Heart right ventricle (tissue), 16 donors: Measurements from ENCODE around the gene RPGRIP1L. TPM values are rescaled to one million over a fixed set of nuclear protein-coding genes. Genes with fewer than 3 reads are reported as not detected.

ENCODE experiments used
- ATAC-seq, 8 donors: fragments of 200-7000 bp; cut with Tn5 transposase; one replicate each; pipeline ENCODE4 v1.9.1; 2020; ENCODE audit warnings: mild to moderate bottlenecking in 8 of 8, moderate library complexity in 8 of 8, moderate number of reproducible peaks in 1 of 8
- DNase-seq, 2 donors: peaks; one replicate each; pipeline ENCODE4 v3.0.0-alpha.2; 2020
- H3K27ac ChIP-seq, 10 donors: fragments of 200-600 bp; sonication (generic) in 2 of 10; one replicate each; pipeline versions ENCODE4 v1.5.0 to v1.8.0; 2020 to 2022; ENCODE audit warnings: mild to moderate bottlenecking in 3 of 10
- H3K27me3 ChIP-seq, 7 donors: fragments of 200-600 bp; one replicate each; pipeline ENCODE4 v1.8.0; 2021 to 2022; ENCODE audit warnings: mild to moderate bottlenecking in 2 of 7
- H3K36me3 ChIP-seq, 9 donors: fragments of 200-600 bp; sonication (generic) in 1 of 9; one replicate each; pipeline versions ENCODE4 v1.5.0 to v1.8.0; 2020 to 2022; ENCODE audit warnings: mild to moderate bottlenecking in 2 of 9
- H3K4me1 ChIP-seq, 9 donors: fragments of 200-600 bp; sonication (generic) in 1 of 9; one replicate each; pipeline versions ENCODE4 v1.5.0 to v1.8.0; 2020 to 2022; ENCODE audit warnings: mild to moderate bottlenecking in 4 of 9
- H3K4me3 ChIP-seq, 10 donors: fragments of 200-600 bp; sonication (generic) in 2 of 10; one replicate each; pipeline versions ENCODE4 v1.5.0 to v1.8.0; 2020 to 2022; ENCODE audit warnings: mild to moderate bottlenecking in 7 of 10, moderate library complexity in 2 of 10
- H3K9me3 ChIP-seq, 11 donors: fragments of 200-600 bp in 10 of 11; sonication (generic) in 2 of 11; one replicate each; pipeline versions ENCODE4 v1.5.0 to v1.8.0; 2013 to 2022; ENCODE audit warnings: mild to moderate bottlenecking in 2 of 11, control low read depth in 1 of 11, moderate library complexity in 1 of 11
- CTCF ChIP-seq, 9 donors: fragments of 200-600 bp; sonication (generic) in 2 of 9; IDR thresholded peaks; one replicate each; pipeline versions ENCODE4 v1.5.0 to v1.8.0; 2021 to 2022; ENCODE audit warnings: antibody characterized with exemption in 9 of 9, mild to moderate bottlenecking in 5 of 9, moderate library complexity in 1 of 9
- WGBS, 2 donors: extraction: QIAGEN DNeasy Blood & Tissue Kit; methylation state at CpG; one replicate each; pipeline ENCODE4 v1.1.7; 2013; ENCODE audit warnings: inconsistent platforms in 1 of 2; 5-methylcytosine and 5-hydroxymethylcytosine counted together
- intact Hi-C, 10 donors: fragments of 100-400 bp; cut with DNase I; formaldehyde crosslinking; loops; one replicate each; pipeline versions ENCODE4 v1.11.1 to v1.14.2; 2022
- polyA plus RNA-seq, 2 donors: library from polyadenylated mRNA; stranded (reverse); fragments of 200-250 nt; gene quantifications; one replicate each; pipeline ENCODE4 v1.2.3, GENCODE V29; 2013
- total RNA-seq, 10 donors: library from RNA; stranded (reverse); fragmentation: NEBNext Ultra II Directional in 3 of 10; extraction: Animal tissue kit (Norgen Biotek cat#: 25700) in 3 of 10; gene quantifications; one replicate each; pipeline versions ENCODE4 v1.2.1 to v1.2.4, GENCODE V29; 2021 to 2023
- donor health status: Arrhythmogenic right ventricular cardiomyopathy.
- donor health status: ischemic (EF 13 %, LVEDD 7.1; RV severe dilation, severe dysfunction).
- donor health status: healthy with polysubstance abuse.
- donor health status: DM: no; HTN: yes; CAD: no.
- donor health status: DM: no; HTN: no; CAD: no.
- donor health status: ischemic (EF 25% LVEDD 6.9; RV normal size, moderate dysfunction).
- donor health status: ischemic (EF 25% LVEDD 5.7; RV mildly dilated, moderate dysfunction).
- donor health status: healthy.
- donor health status: DM: yes; HTN: yes; CAD: no.
- donor health status: Ischemic cardiomyopathy.
- donor health status: ischemic (EF 35%, LVEDD 5.7; RV mildly dilated, moderate dysfunction).
- donor health status: nonischemic (EF 11% LVEDD 7.7; RV severe dilation, severe dysfunction).
- donor health status: DM: yes; HTN: yes; CAD: no.
- donor health status: PGD.
- donor health status: ischemic (EF 29% LVEDD 5.4; RV normal size, mild dysfunction).
- donor health status: nonischemic (EF 23%, LVEDD 6.1; RV moderate dilation, normal function).

The RPGRIP1L gene
- total and polyA plus RNA-seq, 12 donors = 0.96 to 3.7 (median 2.4) TPM

- intact Hi-C loops = no loop called here
Observed at GRCh38 chr16:53632526-53632925, 71.1 kb downstream of the RPGRIP1L start.

GRCh38 chr16:53631236-53632025 lies 72.2 kb downstream of the RPGRIP1L start:
- intact Hi-C loops = no loop called here
- no peak for TF ChIP-seq CTCF (IDR thresholded peaks at IDR 0.05)
- Histone ChIP-seq H3K27ac (no peak overlapping the region), H3K4me1 (no peaks in the 10 kb centered on the region), H3K27me3 (no peaks in the 10 kb centered on the region), H3K9me3 (no peaks in the 10 kb centered on the region), H3K4me3 (no peak overlapping the region), H3K36me3 (peaks cover 0 to 13% (median 0%) of the 10 kb centered on the region in 9 donors)
- ATAC-seq (no peak), DNase-seq (no peak)
- 88% methylated on average over 8 of the region's 8 CpGs for WGBS, 2 donors

More at GRCh38 chr16:53632526-53632925, 71.1 kb downstream of the RPGRIP1L start:
- Histone ChIP-seq H3K27me3 (no peaks in the 10 kb centered on the region), H3K27ac (no peak overlapping the region), H3K36me3 (peaks cover 0 to 13% (median 0%) of the 10 kb centered on the region in 9 donors), H3K4me3 (no peak overlapping the region), H3K9me3 (no peaks in the 10 kb centered on the region), H3K4me1 (no peaks in the 10 kb centered on the region)
- 85 to 89% methylated on average over 2 of the region's 2 CpGs for WGBS, 2 donors
- no peak for DNase-seq
- TF ChIP-seq CTCF (IDR thresholded peaks at IDR 0.05) = no peak
- ATAC-seq = no peak

- intact Hi-C loops = no loop called here
- ATAC-seq (no peak), DNase-seq (no peak)
- no peak for TF ChIP-seq CTCF (IDR thresholded peaks at IDR 0.05)
- no peaks in the 10 kb centered on the region for H3K4me1 ChIP-seq
- H3K27me3 ChIP-seq = no peaks in the 10 kb centered on the region
- WGBS, 2 donors = 66 to 68% methylated on average over 6 of the region's 6 CpGs
- H3K27ac ChIP-seq = no peak overlapping the region
- no peaks in the 10 kb centered on the region for H3K36me3 ChIP-seq
- H3K4me3 ChIP-seq = no peak overlapping the region
- H3K9me3 ChIP-seq = no peaks in the 10 kb centered on the region
Observed at GRCh38 chr16:53629607-53630312, 73.9 kb downstream of the RPGRIP1L start.

- H3K27ac ChIP-seq = no peak overlapping the region
- WGBS, 2 donors = 82 to 86% methylated on average over 2 of the region's 2 CpGs
- intact Hi-C loops = no loop called here
- DNase-seq = no peak
- no peaks in the 10 kb centered on the region for H3K9me3 ChIP-seq
- H3K27me3 ChIP-seq = no peaks in the 10 kb centered on the region
- no peaks in the 10 kb centered on the region for H3K4me1 ChIP-seq
- TF ChIP-seq CTCF (IDR thresholded peaks at IDR 0.05) = no peak
- ATAC-seq = no peak
- no peaks in the 10 kb centered on the region for H3K36me3 ChIP-seq
- H3K4me3 ChIP-seq = no peak overlapping the region
Observed at GRCh38 chr16:53629151-53629550, 74.5 kb downstream of the RPGRIP1L start.
